ENCODE data around the gene C14orf93.
"Not testable (repeated sequence)": the region's sequence is repeated elsewhere in the genome, so short reads cannot be mapped to it uniquely, and the experiment has no call there.

The C14orf93 gene

GRCh38 chr14:22973217-22974032, 36.5 kb downstream of the C14orf93 start:
- no peak for DNase-seq (ENCODE audit: low read depth)

GRCh38 chr14:22972313-22972930, 37.5 kb downstream of the C14orf93 start:
- DNase-seq (ENCODE audit: low read depth), result no peak

DNA sequence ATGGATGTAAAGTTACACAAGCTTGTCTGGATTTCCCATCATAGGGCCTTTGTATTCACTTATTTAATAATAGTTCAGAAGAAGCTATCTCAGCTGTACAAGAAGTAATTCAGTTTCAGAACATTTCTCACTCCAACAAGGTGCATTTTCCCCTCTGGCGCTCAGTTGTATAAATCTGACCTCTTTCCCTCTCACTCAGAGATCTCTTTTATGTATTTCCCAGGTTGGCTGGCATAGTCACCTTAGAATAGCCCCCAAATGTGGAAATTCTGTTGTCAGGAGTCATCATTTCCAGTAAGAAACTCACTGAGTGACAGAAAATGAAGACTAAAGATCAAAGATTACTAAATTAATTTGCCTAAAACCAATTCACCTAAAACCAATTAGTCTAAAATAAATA, 38.8 kb downstream of the C14orf93 start:
- no peak for DNase-seq (ENCODE audit: low read depth)

- no peak for DNase-seq (ENCODE audit: low read depth)
These were observed 43.1 kb downstream of the C14orf93 start for GRCh38 chr14:22966783-22967269.

GRCh38 chr14:22965916-22966782, 43.8 kb downstream of the C14orf93 start:
- not testable (repeated sequence) for DNase-seq (ENCODE audit: low read depth)

DNA sequence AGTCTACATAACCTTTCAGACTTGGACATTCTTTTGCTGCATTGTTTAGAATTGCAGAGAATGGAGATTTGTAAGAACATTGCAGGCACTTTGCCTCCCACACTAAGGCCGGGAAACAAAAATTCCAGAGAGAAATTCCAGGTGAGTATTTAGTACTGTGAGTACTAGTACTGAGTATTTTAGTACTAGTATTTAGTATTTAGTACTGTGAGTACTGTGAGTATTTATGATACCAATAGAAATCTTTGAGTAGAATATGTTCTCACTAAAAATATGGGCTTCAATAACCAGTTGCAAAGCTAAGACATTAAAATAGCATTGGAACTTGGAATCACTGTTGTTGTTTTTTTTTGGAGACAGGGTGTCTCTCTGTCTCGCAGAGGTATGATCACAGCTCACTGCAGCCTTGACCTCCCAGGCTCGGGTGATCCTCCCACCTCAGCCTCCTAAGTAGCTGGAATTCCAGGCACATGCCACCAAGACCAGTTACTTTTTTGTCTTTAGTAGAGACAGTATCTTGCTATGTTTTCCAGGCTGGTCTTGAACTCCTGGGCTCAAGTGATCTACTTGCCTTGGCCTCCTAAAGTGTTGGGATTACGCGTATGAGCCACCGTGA, 47.8 kb downstream of the C14orf93 start:
- DNase-seq (ENCODE audit: low read depth), result no peak

- no peak for DNase-seq (ENCODE audit: low read depth)
These were observed 54.0 kb downstream of the C14orf93 start for GRCh38 chr14:22955702-22956569.

GRCh38 chr14:22952418-22952817, 57.5 kb downstream of the C14orf93 start:
- no peak for DNase-seq (ENCODE audit: low read depth)

DNA sequence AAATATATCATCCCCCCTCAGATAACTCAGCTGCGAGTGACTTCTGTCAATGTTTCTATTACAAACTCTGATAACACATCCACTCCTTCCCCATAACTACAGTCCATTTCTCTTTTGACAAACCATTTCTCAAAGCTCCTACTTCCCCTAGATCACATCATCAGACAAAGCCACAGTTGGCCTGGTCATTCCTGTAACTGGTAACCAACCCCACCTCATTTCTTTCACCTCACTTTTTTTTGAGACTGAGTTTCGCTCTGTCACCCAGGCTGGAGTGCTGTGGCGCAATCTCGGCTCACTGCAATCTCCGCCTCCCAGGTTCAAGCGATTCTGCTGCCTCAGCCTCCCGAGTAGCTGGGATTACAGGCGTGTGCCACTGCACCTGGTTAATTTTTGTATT, 58.1 kb downstream of the C14orf93 start:
- DNase-seq (ENCODE audit: low read depth), result not testable (repeated sequence)

- DNase-seq (ENCODE audit: low read depth), result no peak
These were observed 64.3 kb downstream of the C14orf93 start for GRCh38 chr14:22945642-22946041.

DNA sequence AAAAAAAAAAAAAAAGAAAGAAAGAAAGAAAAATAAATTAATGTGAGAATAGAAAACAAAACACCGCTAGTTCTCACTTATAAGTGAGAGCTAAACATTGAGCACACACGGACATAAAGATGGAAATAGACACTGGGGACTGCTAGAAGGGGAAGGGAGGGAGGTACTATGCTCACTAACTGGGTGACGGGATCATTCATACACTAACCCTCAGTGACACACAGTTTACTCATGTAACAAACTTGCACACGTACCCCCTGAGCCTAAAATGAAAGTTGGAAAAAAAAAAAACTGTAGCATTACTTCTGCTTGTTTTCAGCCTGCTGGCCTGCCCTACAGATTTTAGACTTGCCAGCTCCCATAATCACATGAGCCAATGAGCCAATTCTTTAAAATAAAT, 70.3 kb downstream of the C14orf93 start:
- peak; percentile 23 for DNase-seq (ENCODE audit: low read depth)
